GM21528 (cell line): ENCODE results near the gene JAKMIP3.
"Not testable (repeated sequence)": the region's sequence is repeated elsewhere in the genome, so short reads cannot be mapped to it uniquely, and the experiment has no call there.

Experiments used
- ATAC-seq: cut with Tn5 transposase; IDR thresholded peaks from one replicate; pipeline ENCODE4 v1.9.1; 2021; ENCODE audit warnings: mild to moderate bottlenecking, moderate library complexity; ENCODE audit not compliant: unreplicated experiment, low FRiP score

JAKMIP3 gene

GRCh38 chr10:132064082-132064755 lies 1.5 kb upstream of the JAKMIP3 start:
- ATAC-seq = no peak

DNA sequence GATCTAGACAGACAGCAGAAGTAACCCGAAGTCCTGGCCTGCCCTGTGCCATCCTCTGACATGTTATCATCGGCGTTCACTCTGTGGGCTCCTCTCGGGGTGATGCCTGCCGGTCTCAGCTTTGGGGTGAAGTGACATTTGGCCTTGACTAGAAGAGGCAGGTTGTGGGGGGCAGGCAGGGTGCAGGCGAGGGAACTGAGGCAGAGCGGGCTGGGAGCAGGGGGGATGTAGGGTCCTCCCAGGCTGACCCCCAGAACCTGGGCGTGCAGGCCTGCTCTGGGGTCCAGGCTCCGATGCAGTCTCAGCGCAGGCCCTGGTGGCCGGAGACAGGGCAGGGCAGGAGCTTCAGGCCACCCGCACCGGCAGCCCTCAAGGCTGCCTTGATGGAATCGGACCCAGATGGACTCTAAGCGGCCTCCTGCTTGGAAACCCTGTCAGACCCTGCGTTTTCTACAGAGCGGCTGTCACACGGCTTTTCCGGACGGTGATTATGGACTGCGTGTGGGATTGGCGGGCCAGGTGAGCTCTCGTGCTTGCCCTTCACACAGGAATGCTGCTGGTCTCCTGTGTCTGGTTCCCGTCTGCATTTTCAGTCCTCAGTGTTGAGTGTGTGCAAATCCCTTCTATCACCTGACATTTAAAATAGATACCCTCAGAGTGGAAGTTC lies 842 bp upstream of the JAKMIP3 start:
- no peak for ATAC-seq

DNA sequence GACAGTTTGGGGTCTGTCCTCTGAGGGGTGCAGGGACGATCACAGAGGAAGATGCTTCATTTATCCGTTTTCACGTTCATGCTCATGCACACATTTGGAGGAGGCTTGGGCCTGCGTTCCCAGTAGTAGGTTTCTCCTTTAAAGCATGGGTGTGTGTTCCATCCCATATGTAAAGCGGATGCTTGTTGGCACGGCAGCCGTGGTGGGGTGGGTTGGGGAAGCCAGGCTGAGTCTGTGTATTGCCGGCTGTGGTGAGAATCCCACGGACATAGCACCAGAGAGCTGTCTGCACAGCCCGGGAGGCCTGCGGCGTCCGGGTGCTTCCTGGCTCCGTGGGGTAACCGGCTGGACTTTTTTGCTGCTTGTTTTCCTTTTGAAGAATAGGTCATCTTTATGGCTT lies 440 bp downstream of the JAKMIP3 start:
- ATAC-seq = no peak

DNA sequence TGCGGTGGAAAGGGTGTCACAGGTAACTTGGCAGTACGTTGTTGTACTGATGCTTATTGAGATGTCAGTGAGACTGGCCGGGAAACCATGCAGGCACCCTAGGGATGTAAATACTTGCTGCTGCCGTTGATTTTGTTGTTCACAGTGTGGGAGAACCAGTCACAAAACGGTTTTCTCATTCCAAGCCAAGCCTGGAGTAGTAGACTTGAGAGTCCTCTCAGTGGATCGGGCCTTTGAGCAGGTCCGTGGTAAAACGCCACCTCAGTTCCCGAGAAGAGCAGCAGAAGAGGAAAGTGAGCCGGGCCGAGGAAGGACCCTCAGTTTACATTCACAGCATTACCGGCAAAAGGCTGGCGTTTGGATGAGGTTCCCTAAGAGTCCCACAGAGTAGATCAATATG lies 1.1 kb downstream of the JAKMIP3 start:
- ATAC-seq = no peak

GRCh38 chr10:132068431-132069121 lies 2.8 kb downstream of the JAKMIP3 start:
- no peak for ATAC-seq

DNA sequence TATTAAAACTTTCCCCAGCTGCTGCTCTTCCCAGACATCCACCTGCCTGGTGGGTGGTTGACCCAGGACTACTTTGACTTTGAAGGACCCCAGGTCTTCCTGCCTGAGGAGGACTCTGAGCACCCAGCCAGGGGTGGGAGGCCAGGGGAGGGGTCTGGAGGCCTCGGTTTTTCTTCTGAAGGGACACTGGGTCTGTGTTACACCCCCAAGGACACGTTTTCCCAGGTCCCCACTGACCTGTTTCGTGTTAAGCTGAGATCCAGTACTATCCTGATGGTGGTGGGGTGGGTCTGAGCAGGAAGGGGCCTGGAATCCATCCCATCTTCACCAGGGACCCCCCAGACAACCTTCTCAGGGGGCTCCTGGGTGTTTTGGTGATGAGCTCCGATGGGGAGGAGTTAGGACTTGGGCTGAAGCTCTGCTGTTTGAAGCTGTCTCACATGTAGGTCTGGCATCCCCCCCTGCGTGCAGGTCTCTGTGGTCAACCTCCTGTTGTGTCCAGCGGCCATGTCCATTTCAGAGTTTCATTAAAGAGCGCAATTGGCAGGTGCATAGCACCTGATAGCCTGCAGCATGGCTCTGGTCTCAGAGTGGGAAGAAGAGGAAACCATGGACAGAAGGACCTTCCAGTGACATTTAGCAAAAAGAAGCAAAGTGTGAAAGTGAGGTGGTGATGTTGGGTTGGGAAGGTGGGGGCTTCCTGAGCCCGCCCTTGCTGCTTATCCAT lies 3.5 kb downstream of the JAKMIP3 start:
- no peak for ATAC-seq

DNA sequence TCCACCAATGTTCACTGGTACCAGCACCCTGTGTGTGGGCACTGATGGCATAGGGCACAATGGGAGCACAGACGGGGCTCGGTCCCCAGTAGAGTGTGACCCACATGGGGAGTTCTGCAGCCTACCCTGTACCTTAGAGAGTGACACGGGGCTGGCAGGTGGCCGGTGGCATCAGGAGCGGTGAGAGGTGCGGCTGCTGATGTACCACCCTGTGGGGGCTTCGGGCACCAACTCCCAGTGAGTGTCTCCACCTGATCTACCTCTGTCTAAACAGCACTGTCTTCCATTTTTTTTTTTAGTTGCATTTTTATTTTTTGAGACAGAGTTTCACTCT lies 4.1 kb downstream of the JAKMIP3 start:
- ATAC-seq = no peak

GRCh38 chr10:132070724-132071123 lies 5.0 kb downstream of the JAKMIP3 start:
- ATAC-seq = no peak

- ATAC-seq = no peak
Observed at GRCh38 chr10:132071667-132072066, 5.9 kb downstream of the JAKMIP3 start.

- no peak for ATAC-seq
Observed at GRCh38 chr10:132075909-132076577, 10.3 kb downstream of the JAKMIP3 start.

DNA sequence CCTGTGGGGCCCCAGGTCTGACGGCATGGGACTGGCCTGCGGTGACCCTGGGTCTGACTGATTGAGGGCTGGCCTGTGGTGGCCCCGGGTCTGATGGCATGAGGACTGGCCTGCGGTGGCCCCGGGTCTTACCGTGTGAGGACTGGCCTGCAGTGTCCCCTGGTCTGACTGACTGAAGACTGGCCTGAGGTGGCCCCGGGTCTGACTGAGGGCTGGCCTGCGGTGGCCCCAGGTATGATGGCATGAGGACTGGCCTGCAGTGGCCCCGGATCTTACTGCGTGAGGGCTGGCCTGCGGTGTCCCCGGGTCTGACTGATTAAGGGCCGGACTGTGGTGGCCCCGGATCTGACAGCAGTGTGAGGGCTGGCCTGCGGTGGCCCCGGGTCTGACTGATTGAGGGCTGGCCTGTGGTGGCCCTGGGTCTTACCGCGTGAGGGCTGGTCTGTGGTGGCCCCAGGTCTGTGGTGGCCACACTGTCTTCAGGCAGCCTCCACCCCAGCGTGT lies 10.9 kb downstream of the JAKMIP3 start:
- no peak for ATAC-seq

DNA sequence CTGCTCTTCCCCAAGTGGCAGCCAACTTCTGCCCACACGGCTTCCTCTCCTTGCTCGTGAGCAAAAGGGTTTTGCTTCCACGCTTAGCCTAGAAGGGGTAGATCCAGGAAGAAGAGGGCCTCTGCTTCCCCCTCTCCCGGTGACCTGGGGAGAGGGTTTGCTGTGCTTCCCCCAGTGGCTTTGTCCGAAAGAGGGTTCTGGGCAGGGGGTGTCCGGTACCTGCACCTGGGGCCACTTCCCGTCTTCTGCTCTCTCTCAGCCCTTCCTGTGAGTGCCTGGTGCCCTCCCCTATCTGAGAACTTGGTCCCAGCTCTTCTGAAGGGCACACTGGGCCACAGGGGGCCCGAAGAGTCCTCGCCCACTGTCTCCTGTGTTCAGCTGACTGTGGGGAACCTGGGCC lies 11.3 kb downstream of the JAKMIP3 start:
- ATAC-seq = no peak

DNA sequence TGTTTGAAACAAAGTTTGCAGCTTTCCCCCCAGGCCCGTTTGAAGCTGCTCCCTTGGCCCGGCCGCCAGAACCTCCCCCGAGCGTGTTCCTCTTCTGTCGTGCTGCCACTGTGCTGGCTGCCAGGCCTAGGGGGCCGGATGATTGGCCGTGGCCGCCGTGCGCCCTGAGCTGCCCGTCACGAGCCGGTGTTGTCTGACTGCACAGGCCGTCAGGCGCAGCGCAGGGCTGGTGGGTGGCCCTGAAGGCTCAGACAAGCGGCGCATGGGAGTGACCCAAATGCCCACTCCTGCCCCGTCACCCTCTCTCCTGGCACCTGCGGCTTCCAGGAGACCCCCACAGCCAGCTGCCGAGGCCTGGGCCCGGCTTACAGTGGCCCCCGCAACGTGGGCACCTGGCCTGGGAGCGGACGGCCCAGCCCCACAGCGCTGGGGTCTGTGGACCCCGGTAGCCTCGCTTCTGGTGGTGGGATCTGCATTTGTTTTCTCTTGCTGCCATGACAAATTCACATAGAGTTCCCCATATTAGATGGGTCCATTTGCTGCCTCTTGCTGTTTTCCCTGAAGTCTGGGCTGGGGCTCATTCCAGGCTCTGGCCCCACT lies 13.1 kb downstream of the JAKMIP3 start:
- ATAC-seq = no peak

DNA sequence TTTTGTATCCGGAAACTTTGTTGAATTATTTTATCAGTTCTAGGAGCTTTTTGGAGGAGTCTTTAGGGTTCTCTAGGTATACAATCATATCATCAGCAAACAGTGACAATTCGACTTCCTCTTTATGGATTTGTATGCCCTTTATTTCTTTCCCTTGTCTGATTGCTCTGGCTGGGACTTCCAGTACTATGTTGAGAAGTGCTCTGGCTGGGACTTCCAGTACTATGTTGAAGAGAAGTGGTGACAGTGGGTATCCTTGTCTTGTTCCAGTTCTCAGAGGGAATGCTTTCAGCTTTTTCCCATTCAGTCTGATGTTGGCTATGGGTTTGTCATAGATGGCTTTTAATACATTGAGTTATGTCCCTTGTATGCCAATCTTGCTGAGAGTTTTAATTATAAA lies 18.6 kb downstream of the JAKMIP3 start:
- not testable (repeated sequence) for ATAC-seq

DNA sequence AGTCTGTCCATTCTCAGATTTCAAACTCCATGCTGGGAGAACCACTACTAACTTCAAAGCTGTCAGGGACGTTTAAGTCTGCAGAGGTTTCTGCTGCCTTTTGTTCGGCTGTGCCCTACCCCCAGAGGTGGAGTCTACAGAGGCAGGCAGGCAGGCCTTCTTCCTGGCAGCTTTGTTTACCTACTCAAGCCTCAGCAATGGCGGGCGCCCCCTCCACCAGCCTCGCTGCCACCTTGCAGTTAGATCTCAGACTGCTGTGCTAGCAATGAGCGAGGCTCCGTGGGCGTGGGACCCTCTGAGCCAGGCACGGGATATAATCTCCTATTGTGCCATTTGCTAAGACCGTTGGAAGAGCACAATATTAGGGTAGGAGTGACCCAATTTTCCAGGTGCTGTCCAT lies 27.5 kb downstream of the JAKMIP3 start:
- ATAC-seq = not testable (repeated sequence)

DNA sequence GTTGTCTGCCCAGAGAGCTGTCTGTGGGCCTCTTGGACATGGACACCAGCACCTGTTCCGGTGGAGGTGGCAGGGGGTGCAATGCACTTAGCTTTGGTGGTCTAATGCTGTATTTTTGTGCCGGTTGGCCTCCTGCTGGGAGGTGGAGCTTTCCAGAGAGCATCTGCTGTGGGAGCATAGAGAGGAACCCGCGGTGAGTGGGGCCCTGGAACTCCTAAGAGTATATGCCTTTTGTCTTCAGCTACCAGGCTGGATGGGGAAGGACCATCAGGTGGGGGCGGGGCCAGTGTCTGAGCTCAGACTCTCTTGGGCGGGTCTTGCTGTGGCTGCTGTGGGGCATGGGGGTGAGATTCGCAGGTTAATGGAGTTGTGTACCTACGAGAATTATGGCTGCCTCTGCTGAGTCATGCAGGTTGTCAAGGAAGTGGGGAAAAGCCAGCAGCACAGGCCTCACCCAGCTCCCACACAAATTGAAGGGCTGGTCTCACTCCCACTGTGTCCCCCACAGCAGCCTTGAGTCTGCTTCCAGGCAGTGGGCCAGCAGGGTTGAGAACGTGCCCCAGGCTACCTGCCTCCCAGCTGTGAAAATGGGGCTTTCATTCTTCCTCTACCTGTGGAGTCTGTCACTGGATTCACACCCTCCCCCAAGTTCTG lies 29.0 kb downstream of the JAKMIP3 start:
- ATAC-seq = no peak

DNA sequence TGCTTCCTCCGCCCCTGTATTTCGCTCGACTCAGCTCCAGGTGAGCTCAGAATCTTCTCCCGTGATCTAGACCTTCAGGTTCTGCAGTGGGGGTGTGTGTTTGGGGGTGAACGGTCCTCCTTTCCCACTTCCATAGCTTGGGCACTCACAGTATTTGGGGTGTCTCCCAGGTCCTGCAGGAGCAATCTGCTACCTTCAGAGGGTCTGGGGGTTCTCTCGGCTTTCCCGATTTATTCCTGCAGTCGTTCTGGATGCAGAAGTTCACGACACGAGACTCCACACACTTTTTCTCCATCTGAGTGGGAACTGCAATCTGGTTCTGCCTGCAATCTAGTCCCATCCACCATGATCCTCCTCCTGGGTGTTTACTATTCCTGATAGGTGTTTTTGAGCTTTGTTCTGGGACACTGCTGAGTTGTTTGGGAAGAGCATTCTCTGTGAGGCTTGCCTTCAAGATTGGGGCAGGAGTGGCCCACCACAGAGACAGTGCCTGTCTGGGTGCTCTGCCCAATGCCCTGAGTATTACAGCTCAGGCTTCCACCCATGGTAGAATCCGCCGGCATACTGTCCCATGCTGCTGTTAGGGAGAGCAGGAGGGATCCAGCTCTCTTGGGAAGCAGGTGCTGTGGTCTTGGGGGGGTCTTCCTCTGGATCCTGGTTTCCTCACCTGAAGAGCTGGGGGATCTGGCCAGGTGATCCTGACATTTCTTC lies 29.8 kb downstream of the JAKMIP3 start:
- ATAC-seq = no peak

GRCh38 chr10:132096223-132096622 lies 30.5 kb downstream of the JAKMIP3 start:
- ATAC-seq = no peak

GRCh38 chr10:132096863-132097478 lies 31.2 kb downstream of the JAKMIP3 start:
- no peak for ATAC-seq
